Panc1 (cell line): ENCODE measurements around the gene CTTNBP2. TPM values are rescaled to one million over a fixed set of nuclear protein-coding genes. Genes with fewer than 3 reads are reported as not detected.

Experiments used
- ATAC-seq: fragments of 200-7000 bp; cut with Tn5 transposase; 2 replicates; pipeline ENCODE4 v1.9.1; 2020; ENCODE audit warnings: mild to moderate bottlenecking, moderate library complexity
- BruUV-seq: library from RNA; stranded (reverse); fragments of 400-500 nt; replicated peaks from 2 replicates; lab custom pipeline; 2021; lab: Mats Ljungman, UMichigan
- CTCF ChIA-PET: fragments of 300-600 bp; sonication (Branson Sonifier 250); formaldehyde crosslinking; loops from one replicate; lab custom pipeline; 2022; ENCODE audit warnings: antibody characterized with exemption; lab: Charles Lee
- POLR2A ChIA-PET: fragments of 300-600 bp; sonication (Branson Sonifier 250); formaldehyde crosslinking; loops from one replicate; lab custom pipeline; 2022; ENCODE audit warnings: antibody characterized with exemption; lab: Charles Lee
- DNase-seq: peaks from one replicate; pipeline ENCODE4 v3.0.0-alpha.2; 2010; ENCODE audit warnings: low read depth, low spot score
- H3K27ac ChIP-seq: 2 replicates; pipeline ENCODE4 v1.5.1; 2011; ENCODE audit warnings: mild to moderate bottlenecking, low read length, inconsistent platforms
- H3K27me3 ChIP-seq: fragments of 200-500 bp; sonication (Bioruptor generic); 2 replicates; pipeline ENCODE4 v1.6.0; 2014; ENCODE audit warnings: low read length, inconsistent platforms; ENCODE audit not compliant: control insufficient read depth, insufficient read depth
- H3K36me3 ChIP-seq: fragments of 200-500 bp; sonication (Bioruptor generic); 2 replicates; pipeline ENCODE4 v1.5.1; 2014; ENCODE audit warnings: inconsistent platforms, mild to moderate bottlenecking, low read length, moderate library complexity; ENCODE audit not compliant: control insufficient read depth, insufficient read depth
- H3K4me1 ChIP-seq: 2 replicates; pipeline ENCODE4 v1.5.1; 2011; ENCODE audit warnings: inconsistent platforms, mild to moderate bottlenecking, low read length, moderate library complexity; ENCODE audit not compliant: control insufficient read depth, insufficient read depth
- H3K4me3 ChIP-seq, 2 experiments: 2 replicates each; pipeline ENCODE4 v1.5.1; 2011 to 2012; ENCODE audit warnings: low read depth in 2 of 2, low read length in 2 of 2, mild to moderate bottlenecking in 2 of 2, inconsistent platforms in 1 of 2, moderate library complexity in 1 of 2
- H3K9me3 ChIP-seq: fragments of 200-500 bp; sonication (Bioruptor generic); 2 replicates; pipeline ENCODE4 v1.5.1; 2014; ENCODE audit warnings: low read depth, mild to moderate bottlenecking, inconsistent platforms, low read length, moderate library complexity; ENCODE audit not compliant: control insufficient read depth, insufficient read depth
- POLR2AphosphoS5 ChIP-seq: IDR thresholded peaks from 2 replicates; pipeline ENCODE4 v1.6.1; 2012; ENCODE audit warnings: mild to moderate bottlenecking, low read depth, low read length, moderate library complexity
- SIN3A ChIP-seq: IDR thresholded peaks from 2 replicates; pipeline ENCODE4 v1.6.1; 2012; ENCODE audit warnings: low read depth, mild to moderate bottlenecking, low read length, moderate library complexity, borderline replicate concordance; ENCODE audit not compliant: insufficient read depth
- TCF7L2 ChIP-seq: IDR thresholded peaks from 2 replicates; pipeline ENCODE4 v1.6.1; 2011; ENCODE audit warnings: mild to moderate bottlenecking, low read depth, low read length, inconsistent platforms
- in situ Hi-C: cut with HindIII; loops from 2 replicates; pipeline ENCODE4 v1.10.0; 2016; ENCODE audit warnings: low sequenced_read_pairs, low pct_unique_long_range_greater_than_20kb
- intact Hi-C: fragments of 100-400 bp; cut with micrococcal nuclease; formaldehyde crosslinking; loops from one replicate; pipeline ENCODE4 v1.10.0; 2022; ENCODE audit not compliant: unreplicated experiment
- total RNA-seq: library from RNA; stranded (reverse); gene quantifications from one replicate; pipeline ENCODE4 v1.2.1, GENCODE V29; 2021; ENCODE audit not compliant: unreplicated experiment
- TF ChIP-seq, protein P1 (sequence below): fragments of 450-650 bp; IDR thresholded peaks from 2 replicates; pipeline ENCODE4 v1.5.1; 2017; ENCODE audit warnings: mild to moderate bottlenecking
- TF ChIP-seq, protein P2 (sequence below), 2 experiments: IDR thresholded peaks; 2 replicates each; pipeline ENCODE4 v1.6.1; 2011 to 2012; ENCODE audit warnings: low read depth in 2 of 2, control low read depth in 1 of 2, low read length in 1 of 2, mild to moderate bottlenecking in 1 of 2, moderate library complexity in 1 of 2; ENCODE audit not compliant: insufficient read depth in 1 of 2

CTTNBP2 gene
- total RNA-seq, 1 experiment from 2014 or later, result 1.0 TPM

GRCh38 chr7:117750612-117751563, 122.4 kb downstream of the CTTNBP2 start:
- Histone ChIP-seq H3K9me3 (no peaks in the 10 kb centered on the region), H3K4me1 (no peaks in the 10 kb centered on the region), H3K27me3 (no peaks in the 10 kb centered on the region), H3K4me3 (no peak overlapping the region), H3K36me3 (no peaks in the 10 kb centered on the region), H3K27ac (no peak overlapping the region)
- ATAC-seq, result no peak
- TF ChIP-seq, protein P1, sequence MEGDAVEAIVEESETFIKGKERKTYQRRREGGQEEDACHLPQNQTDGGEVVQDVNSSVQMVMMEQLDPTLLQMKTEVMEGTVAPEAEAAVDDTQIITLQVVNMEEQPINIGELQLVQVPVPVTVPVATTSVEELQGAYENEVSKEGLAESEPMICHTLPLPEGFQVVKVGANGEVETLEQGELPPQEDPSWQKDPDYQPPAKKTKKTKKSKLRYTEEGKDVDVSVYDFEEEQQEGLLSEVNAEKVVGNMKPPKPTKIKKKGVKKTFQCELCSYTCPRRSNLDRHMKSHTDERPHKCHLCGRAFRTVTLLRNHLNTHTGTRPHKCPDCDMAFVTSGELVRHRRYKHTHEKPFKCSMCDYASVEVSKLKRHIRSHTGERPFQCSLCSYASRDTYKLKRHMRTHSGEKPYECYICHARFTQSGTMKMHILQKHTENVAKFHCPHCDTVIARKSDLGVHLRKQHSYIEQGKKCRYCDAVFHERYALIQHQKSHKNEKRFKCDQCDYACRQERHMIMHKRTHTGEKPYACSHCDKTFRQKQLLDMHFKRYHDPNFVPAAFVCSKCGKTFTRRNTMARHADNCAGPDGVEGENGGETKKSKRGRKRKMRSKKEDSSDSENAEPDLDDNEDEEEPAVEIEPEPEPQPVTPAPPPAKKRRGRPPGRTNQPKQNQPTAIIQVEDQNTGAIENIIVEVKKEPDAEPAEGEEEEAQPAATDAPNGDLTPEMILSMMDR, result peak; percentile 65; the same call in 1 of the 2 replicates
- TF ChIP-seq, protein P2, sequence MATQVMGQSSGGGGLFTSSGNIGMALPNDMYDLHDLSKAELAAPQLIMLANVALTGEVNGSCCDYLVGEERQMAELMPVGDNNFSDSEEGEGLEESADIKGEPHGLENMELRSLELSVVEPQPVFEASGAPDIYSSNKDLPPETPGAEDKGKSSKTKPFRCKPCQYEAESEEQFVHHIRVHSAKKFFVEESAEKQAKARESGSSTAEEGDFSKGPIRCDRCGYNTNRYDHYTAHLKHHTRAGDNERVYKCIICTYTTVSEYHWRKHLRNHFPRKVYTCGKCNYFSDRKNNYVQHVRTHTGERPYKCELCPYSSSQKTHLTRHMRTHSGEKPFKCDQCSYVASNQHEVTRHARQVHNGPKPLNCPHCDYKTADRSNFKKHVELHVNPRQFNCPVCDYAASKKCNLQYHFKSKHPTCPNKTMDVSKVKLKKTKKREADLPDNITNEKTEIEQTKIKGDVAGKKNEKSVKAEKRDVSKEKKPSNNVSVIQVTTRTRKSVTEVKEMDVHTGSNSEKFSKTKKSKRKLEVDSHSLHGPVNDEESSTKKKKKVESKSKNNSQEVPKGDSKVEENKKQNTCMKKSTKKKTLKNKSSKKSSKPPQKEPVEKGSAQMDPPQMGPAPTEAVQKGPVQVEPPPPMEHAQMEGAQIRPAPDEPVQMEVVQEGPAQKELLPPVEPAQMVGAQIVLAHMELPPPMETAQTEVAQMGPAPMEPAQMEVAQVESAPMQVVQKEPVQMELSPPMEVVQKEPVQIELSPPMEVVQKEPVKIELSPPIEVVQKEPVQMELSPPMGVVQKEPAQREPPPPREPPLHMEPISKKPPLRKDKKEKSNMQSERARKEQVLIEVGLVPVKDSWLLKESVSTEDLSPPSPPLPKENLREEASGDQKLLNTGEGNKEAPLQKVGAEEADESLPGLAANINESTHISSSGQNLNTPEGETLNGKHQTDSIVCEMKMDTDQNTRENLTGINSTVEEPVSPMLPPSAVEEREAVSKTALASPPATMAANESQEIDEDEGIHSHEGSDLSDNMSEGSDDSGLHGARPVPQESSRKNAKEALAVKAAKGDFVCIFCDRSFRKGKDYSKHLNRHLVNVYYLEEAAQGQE (IDR thresholded peaks at IDR 0.05; ENCODE audit: insufficient read depth in 1 of 2, low read depth in 2 of 2, low read length in 1 of 2), result no peak
- ChIA-PET CTCF (interaction anchor here (0.6 kb wide), 1 partner anchor 276 kb away, joined by 7 read pairs; no protein-coding TSS in a partner anchor), POLR2A (no interaction called here)
- no peak for DNase-seq
- no TSS peak for BruUV-seq
- intact Hi-C loops (loop anchor here (2.0 to 10.0 kb wide), 2 partner anchors 354 to 404 kb away; no protein-coding TSS in a partner anchor), in situ Hi-C loops (no loop called here)

- no peak for DNase-seq
- peaks cover 3% of the 10 kb centered on the region for H3K27me3 ChIP-seq
- ChIA-PET POLR2A (no interaction called here), CTCF (no interaction called here)
- BruUV-seq, result no TSS peak
- H3K4me3 ChIP-seq, result no peak overlapping the region
- intact Hi-C loops, result no loop called here
- H3K36me3 ChIP-seq, result no peaks in the 10 kb centered on the region
- no peak for TF ChIP-seq POLR2AphosphoS5
- TF ChIP-seq SIN3A, result no peak
- TF ChIP-seq, protein P2 (IDR thresholded peaks at IDR 0.05; ENCODE audit: insufficient read depth in 1 of 2, low read depth in 2 of 2, low read length in 1 of 2), result no peak
- TF ChIP-seq TCF7L2, result no peak
- TF ChIP-seq, protein P1, result no peak
- no peak for ATAC-seq
- no peaks in the 10 kb centered on the region for H3K9me3 ChIP-seq
- no peaks in the 10 kb centered on the region for H3K4me1 ChIP-seq
- H3K27ac ChIP-seq, result no peak overlapping the region
- in situ Hi-C loops, result no loop called here
Measured at GRCh38 chr7:117741962-117742361, 131.3 kb downstream of the CTTNBP2 start.
